HEK293T (cell line): ENCODE data around the gene PRKG1.

ENCODE experiments used
- CTCF ChIA-PET: fragments of 350-600 bp; formaldehyde crosslinking; extraction: SDS; loops from one replicate; lab custom pipeline; 2021; ENCODE audit warnings: antibody characterized with exemption, inconsistent platforms; lab: Yijun Ruan, JAX
- POLR2A ChIA-PET: fragments of 350-600 bp; formaldehyde crosslinking; extraction: SDS; loops from one replicate; lab custom pipeline; 2020; ENCODE audit warnings: antibody characterized with exemption, inconsistent platforms; lab: Yijun Ruan, JAX
- DNase-seq: peaks from one replicate; pipeline ENCODE4 v3.0.0; 2012; ENCODE audit warnings: mixed read lengths; ENCODE audit errors: extremely low spot score
- ARNT ChIP-seq: fragments of 450-650 bp; IDR thresholded peaks from 2 replicates; pipeline ENCODE4 v1.6.1; 2017; ENCODE audit warnings: mild to moderate bottlenecking
- BHLHE40 ChIP-seq: fragments of 450-650 bp; IDR thresholded peaks from 2 replicates; pipeline ENCODE4 v1.6.1; 2016; ENCODE audit warnings: mild to moderate bottlenecking, moderate library complexity, borderline replicate concordance
- CTBP1 ChIP-seq: fragments of 450-650 bp; IDR thresholded peaks from 2 replicates; pipeline ENCODE4 v1.6.1; 2016; ENCODE audit warnings: borderline replicate concordance
- ELF4 ChIP-seq: fragments of 450-650 bp; IDR thresholded peaks from 2 replicates; pipeline ENCODE4 v1.6.1; 2017; ENCODE audit warnings: antibody characterized with exemption
- FOXA1 ChIP-seq: fragments of 450-650 bp; IDR thresholded peaks from 2 replicates; pipeline ENCODE4 v1.6.1; 2016; ENCODE audit warnings: mild to moderate bottlenecking
- FOXK2 ChIP-seq: fragments of 450-650 bp; IDR thresholded peaks from 2 replicates; pipeline ENCODE4 v1.6.1; 2016; ENCODE audit warnings: mild to moderate bottlenecking
- FOXM1 ChIP-seq: fragments of 450-650 bp; IDR thresholded peaks from 2 replicates; pipeline ENCODE4 v1.6.1; 2017; ENCODE audit warnings: mild to moderate bottlenecking, borderline replicate concordance
- HDGF ChIP-seq: fragments of 450-650 bp; IDR thresholded peaks from 2 replicates; pipeline ENCODE4 v1.6.1; 2017; ENCODE audit warnings: antibody characterized with exemption, borderline replicate concordance
- L3MBTL2 ChIP-seq: fragments of 450-650 bp; conservative IDR thresholded peaks from 2 replicates; pipeline ENCODE4 v1.6.1; 2016; ENCODE audit warnings: mild to moderate bottlenecking
- LEF1 ChIP-seq: fragments of 450-650 bp; IDR thresholded peaks from 2 replicates; pipeline ENCODE4 v1.6.1; 2017; ENCODE audit warnings: mild to moderate bottlenecking, borderline replicate concordance
- NFRKB ChIP-seq: fragments of 450-650 bp; IDR thresholded peaks from 2 replicates; pipeline ENCODE4 v1.6.1; 2016; ENCODE audit warnings: mild to moderate bottlenecking, moderate library complexity
- SP1 ChIP-seq: fragments of 450-650 bp; IDR thresholded peaks from 2 replicates; pipeline ENCODE4 v1.6.1; 2017
- SUZ12 ChIP-seq: fragments of 450-650 bp; IDR thresholded peaks from 2 replicates; pipeline ENCODE4 v1.6.1; 2016; ENCODE audit warnings: mild to moderate bottlenecking
- TARDBP ChIP-seq: fragments of 450-650 bp; IDR thresholded peaks from 2 replicates; pipeline ENCODE4 v1.6.1; 2016
- ZNF384 ChIP-seq: fragments of 450-650 bp; IDR thresholded peaks from 2 replicates; pipeline ENCODE4 v1.6.1; 2016
- TF ChIP-seq, protein P1 (sequence below): fragments of 450-650 bp; IDR thresholded peaks from 2 replicates; pipeline ENCODE4 v1.6.1; 2016

PRKG1 gene

DNA sequence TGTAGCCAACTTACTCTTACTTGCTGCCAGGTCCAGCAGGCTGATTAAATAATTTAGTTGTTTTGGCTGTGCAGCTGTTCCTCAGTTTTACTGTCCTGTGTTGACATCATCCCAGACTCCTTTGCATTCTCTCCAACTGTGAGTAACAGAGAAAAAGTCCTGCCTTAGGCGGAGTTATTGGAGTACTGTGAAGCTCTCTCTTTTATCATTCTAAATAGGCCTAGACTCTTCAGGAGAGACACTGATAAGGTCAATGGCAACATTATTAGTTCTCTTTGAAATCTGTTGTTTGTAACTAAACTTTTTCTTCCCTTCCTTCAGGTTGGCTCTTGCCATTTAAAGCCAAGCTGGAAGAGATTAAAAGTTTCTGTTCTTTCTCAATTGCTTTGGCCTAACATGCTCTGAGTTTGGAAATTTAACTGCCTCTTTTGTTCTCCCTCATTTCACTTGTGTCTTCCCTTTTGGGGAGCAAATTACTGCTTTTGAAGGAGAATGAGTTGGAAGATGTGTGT, 840.8 kb downstream of the PRKG1 start:
- no peak for DNase-seq
- TF ChIP-seq CTBP1, result no peak
- TF ChIP-seq TARDBP, result no peak
- CTCF ChIA-PET, result no interaction called here
- POLR2A ChIA-PET, result no interaction called here

DNA sequence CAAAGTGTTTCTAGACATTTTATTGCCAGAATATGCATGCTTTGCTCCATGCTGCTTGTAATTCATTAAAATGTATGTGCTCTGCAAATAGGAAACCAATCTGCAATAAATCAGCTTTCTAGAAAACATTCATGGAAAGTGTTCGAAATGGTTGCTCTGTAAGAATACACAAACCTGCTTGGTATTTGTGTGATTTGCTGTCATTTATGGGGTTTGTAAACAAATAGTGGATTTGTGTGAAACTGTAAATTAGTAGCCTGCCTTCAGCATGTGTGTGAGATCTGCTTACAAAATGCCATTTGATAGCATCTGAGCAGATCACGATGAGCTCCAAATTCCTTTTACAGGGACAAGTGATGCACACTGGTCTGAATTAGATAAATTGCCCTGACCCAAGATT, 844.2 kb downstream of the PRKG1 start:
- ChIA-PET POLR2A (no interaction called here), CTCF (interaction anchor here (0.5 to 0.6 kb wide), 2 partner anchors 387 to 648 kb away, joined by 3 read pairs; no protein-coding TSS in a partner anchor)
- no peak for TF ChIP-seq ELF4
- TF ChIP-seq, protein P1, sequence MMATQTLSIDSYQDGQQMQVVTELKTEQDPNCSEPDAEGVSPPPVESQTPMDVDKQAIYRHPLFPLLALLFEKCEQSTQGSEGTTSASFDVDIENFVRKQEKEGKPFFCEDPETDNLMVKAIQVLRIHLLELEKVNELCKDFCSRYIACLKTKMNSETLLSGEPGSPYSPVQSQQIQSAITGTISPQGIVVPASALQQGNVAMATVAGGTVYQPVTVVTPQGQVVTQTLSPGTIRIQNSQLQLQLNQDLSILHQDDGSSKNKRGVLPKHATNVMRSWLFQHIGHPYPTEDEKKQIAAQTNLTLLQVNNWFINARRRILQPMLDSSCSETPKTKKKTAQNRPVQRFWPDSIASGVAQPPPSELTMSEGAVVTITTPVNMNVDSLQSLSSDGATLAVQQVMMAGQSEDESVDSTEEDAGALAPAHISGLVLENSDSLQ, result no peak
- TF ChIP-seq SUZ12, result no peak
- TF ChIP-seq TARDBP, result no peak
- no peak for TF ChIP-seq LEF1
- no peak for TF ChIP-seq FOXK2
- no peak for TF ChIP-seq FOXM1
- no peak for DNase-seq

DNA sequence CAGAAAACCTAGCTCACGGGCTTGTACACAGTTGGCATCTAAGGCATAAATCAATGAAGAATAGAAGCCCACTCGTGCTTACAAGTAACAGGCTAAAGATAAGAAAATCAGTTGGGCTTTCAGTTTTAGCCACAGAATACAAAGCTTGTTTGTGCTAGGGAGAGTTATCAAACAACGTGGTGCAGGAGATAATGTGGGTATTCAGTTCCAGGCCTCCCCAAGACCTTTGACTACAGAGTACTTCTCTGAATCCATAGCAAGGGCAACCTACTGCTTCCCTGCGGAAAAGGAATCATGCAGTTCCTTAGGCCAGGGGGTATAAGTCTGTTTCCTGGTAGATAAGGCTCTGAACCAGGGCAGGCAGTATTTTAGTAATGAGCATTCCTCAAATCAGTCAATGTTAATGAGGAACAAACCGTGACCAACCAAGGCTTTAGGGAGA, 844.6 kb downstream of the PRKG1 start:
- POLR2A ChIA-PET, result no interaction called here
- no peak for DNase-seq
- no peak for TF ChIP-seq FOXK2
- TF ChIP-seq ELF4, result no peak
- no peak for TF ChIP-seq CTBP1
- no peak for TF ChIP-seq HDGF
- TF ChIP-seq TARDBP, result no peak
- no peak for TF ChIP-seq FOXM1
- no peak for TF ChIP-seq LEF1
- TF ChIP-seq ARNT, result no peak
- no peak for TF ChIP-seq SP1
- no peak for TF ChIP-seq BHLHE40
- TF ChIP-seq FOXA1, result no peak
- no peak for TF ChIP-seq NFRKB
- TF ChIP-seq SUZ12, result no peak
- TF ChIP-seq, protein P1, result no peak
- no peak for TF ChIP-seq L3MBTL2
- TF ChIP-seq ZNF384, result no peak
- CTCF ChIA-PET, result interaction anchor here (0.6 kb wide), 1 partner anchor 647 kb away, joined by 3 read pairs; no protein-coding TSS in a partner anchor

DNA sequence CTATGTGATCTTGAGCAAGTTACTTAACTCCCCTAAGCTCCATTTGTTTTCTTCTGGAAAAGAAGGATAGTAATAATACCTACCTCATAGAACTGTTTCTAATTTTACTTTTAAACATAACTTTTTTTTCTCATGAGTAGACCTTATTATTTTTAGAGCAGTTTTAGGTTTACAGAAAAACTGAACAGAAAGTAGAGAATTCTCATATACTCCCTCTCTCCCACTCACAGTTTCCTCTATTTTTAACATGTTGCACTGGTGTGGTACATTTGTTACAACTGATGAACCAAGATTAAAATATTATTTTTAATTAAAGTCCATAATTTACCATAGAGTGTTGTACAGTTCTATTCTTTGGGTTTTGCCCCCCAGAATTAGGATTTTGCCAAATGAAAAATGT, 846.4 kb downstream of the PRKG1 start:
- POLR2A ChIA-PET, result no interaction called here
- no peak for DNase-seq
- TF ChIP-seq ZNF384 (no peak), CTBP1 (no peak), HDGF (no peak), NFRKB (no peak), BHLHE40 (no peak), FOXK2 (no peak), FOXM1 (no peak), LEF1 (no peak), SP1 (no peak), ARNT (no peak), L3MBTL2 (no peak), ELF4 (no peak), FOXA1 (no peak), TARDBP (no peak), SUZ12 (no peak)
- TF ChIP-seq, protein P1, result no peak
- CTCF ChIA-PET, result no interaction called here

DNA sequence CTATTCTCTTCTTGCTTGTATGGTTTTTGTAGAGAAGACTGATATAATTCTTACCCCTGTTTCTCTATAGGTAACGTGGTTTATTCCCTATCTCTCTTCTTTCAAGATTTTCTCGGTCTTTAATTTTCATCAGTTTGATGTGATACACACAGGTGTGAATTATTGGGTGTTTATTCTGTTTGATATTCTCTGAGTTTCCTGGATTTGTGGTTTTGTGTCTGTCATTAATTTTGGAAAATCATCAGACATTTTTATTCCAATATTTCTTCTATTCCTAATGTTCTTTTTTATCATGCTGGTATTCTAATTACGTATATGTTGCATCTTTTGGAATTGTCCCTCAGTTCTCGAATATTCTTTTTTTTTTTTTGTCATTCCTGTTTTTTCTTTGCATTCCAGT, 850.1 kb downstream of the PRKG1 start:
- TF ChIP-seq FOXM1 (no peak), NFRKB (no peak), TARDBP (no peak), ELF4 (no peak), SP1 (no peak), L3MBTL2 (no peak), HDGF (no peak), ARNT (no peak), FOXK2 (no peak), ZNF384 (no peak), CTBP1 (no peak), FOXA1 (no peak), BHLHE40 (no peak), SUZ12 (no peak), LEF1 (no peak)
- TF ChIP-seq, protein P1, result no peak
- ChIA-PET CTCF (no interaction called here), POLR2A (no interaction called here)
- no peak for DNase-seq

DNA sequence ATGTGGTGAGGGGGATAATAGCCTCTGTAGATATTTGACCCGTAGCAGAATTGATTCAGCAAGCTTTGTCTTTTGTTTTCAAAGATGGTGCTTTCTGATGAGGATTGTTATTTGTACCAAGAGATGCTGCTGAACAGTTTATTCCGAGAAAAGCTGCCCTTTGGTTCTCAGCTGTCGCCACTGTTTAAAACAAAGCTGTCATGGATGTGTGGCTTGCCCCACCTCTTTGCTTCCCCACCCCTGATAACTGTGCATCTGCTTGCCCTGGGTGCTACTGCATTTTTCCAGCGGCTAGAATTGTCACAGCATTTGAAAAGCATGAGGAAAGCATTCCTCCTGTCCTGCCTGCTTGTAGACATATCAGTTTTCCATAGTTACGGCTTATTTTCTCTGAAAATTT, 852.0 kb downstream of the PRKG1 start:
- TF ChIP-seq ARNT (no peak), FOXM1 (no peak), HDGF (no peak), NFRKB (no peak), BHLHE40 (no peak), LEF1 (no peak), L3MBTL2 (no peak), ZNF384 (no peak), CTBP1 (no peak), FOXA1 (no peak), ELF4 (no peak), SUZ12 (no peak), TARDBP (no peak), SP1 (no peak), FOXK2 (no peak)
- TF ChIP-seq, protein P1, result no peak
- POLR2A ChIA-PET, result no interaction called here
- no peak for DNase-seq
- CTCF ChIA-PET, result interaction anchor here (0.6 kb wide), 1 partner anchor 260 kb away, joined by 3 read pairs; no protein-coding TSS in a partner anchor
